Measurements from ENCODE around the gene EYA2. TPM values are rescaled to one million over a fixed set of nuclear protein-coding genes. Genes with fewer than 3 reads are reported as not detected.

EYA2 gene
- total RNA-seq, 4 donors from 2014 or later: 0.47 to 4.1 (median 2.2) TPM

DNA sequence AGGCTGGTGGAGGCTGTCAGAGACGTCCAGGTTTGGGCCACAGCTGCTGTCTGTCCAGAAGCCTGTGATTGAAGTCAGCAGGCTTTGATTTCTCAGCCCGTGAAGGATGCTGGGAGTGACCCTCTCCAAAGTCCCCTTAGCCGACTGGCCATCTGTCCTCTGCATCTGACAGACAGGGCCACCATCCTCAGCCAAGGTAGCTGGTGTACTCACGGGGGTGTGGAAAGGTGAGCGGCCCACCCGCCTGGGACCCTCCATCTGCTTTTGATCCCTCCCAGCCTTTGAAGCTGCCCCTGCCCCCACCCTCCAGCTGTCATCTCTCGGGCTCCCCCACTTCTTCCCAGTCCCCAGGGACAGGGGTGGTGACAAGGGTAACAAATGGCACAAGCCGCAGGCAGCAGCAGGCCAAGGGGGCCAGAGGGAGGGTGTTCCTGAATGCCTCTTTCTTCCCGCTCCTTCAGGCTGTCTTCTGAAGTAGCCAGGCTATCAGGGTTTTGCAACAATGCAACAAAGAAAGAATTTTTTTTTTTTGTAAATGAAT lies 84.4 kb downstream of the EYA2 start:
- H3K4me3 ChIP-seq: no peak overlapping the region
- no peaks in the 10 kb centered on the region for H3K4me1 ChIP-seq
- H3K9me3 ChIP-seq: peaks cover 0 to 17% (median 0%) of the 10 kb centered on the region in 3 donors
- H3K36me3 ChIP-seq: no peaks in the 10 kb centered on the region
- H3K27ac ChIP-seq: no peak overlapping the region
- ATAC-seq: no peak
- WGBS, 2 donors (ENCODE audit: low coverage in 1 of 2): 38% methylated on average over 4 of the region's 9 CpGs; no CpG with 5 or more reads in 1 of the 2 donors
- H3K27me3 ChIP-seq: peaks cover 35% of the 10 kb centered on the region
- TF ChIP-seq POLR2A (IDR thresholded peaks at IDR 0.05): no peak
- no peak for TF ChIP-seq POLR2AphosphoS5 (IDR thresholded peaks at IDR 0.05)
- TF ChIP-seq, protein P1, sequence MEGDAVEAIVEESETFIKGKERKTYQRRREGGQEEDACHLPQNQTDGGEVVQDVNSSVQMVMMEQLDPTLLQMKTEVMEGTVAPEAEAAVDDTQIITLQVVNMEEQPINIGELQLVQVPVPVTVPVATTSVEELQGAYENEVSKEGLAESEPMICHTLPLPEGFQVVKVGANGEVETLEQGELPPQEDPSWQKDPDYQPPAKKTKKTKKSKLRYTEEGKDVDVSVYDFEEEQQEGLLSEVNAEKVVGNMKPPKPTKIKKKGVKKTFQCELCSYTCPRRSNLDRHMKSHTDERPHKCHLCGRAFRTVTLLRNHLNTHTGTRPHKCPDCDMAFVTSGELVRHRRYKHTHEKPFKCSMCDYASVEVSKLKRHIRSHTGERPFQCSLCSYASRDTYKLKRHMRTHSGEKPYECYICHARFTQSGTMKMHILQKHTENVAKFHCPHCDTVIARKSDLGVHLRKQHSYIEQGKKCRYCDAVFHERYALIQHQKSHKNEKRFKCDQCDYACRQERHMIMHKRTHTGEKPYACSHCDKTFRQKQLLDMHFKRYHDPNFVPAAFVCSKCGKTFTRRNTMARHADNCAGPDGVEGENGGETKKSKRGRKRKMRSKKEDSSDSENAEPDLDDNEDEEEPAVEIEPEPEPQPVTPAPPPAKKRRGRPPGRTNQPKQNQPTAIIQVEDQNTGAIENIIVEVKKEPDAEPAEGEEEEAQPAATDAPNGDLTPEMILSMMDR (IDR thresholded peaks at IDR 0.05): no peak
- no peak for TF ChIP-seq EP300 (IDR thresholded peaks at IDR 0.05)

DNA sequence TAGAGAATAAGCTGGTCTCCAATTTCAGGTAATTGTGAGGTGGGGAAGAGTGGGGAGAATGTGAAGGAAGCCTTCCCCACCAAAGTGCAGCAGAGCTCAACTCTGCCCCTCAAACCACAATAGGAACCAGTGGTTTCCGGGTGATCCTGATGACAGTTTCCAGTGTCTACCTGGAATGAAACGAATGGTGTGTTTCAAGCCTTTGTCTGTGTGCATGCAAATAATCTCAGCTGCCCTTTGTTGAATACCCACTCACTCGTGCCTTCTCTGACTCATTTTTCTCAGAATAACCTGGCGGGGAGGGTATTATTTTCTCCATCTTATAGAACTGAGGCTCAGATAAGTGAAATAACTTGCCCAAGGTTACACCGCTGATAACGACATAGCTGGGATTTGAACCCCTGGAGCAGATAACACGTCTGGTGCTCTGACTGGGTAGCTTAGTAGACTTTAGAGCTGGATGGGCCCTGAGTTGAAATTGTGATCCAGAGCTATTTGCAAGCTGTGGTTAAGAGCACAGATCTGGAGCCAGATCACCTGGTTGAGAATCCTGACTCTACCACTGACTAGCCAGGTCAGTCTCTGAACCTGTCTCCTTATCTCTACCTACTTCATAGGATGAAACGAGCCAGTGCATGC lies 85.1 kb downstream of the EYA2 start:
- Histone ChIP-seq H3K27ac (no peak overlapping the region), H3K9me3 (peaks cover 0 to 17% (median 0%) of the 10 kb centered on the region in 3 donors), H3K36me3 (no peaks in the 10 kb centered on the region), H3K27me3 (peaks cover 29% of the 10 kb centered on the region), H3K4me1 (no peaks in the 10 kb centered on the region), H3K4me3 (no peak overlapping the region)
- no peak for ATAC-seq
- TF ChIP-seq EP300 (IDR thresholded peaks at IDR 0.05) (no peak), POLR2AphosphoS5 (IDR thresholded peaks at IDR 0.05) (no peak), POLR2A (IDR thresholded peaks at IDR 0.05) (no peak)
- TF ChIP-seq, protein P1 (IDR thresholded peaks at IDR 0.05): no peak
- WGBS, 2 donors (ENCODE audit: low coverage in 1 of 2): 71 to 78% methylated on average over 8 of the region's 8 CpGs

DNA sequence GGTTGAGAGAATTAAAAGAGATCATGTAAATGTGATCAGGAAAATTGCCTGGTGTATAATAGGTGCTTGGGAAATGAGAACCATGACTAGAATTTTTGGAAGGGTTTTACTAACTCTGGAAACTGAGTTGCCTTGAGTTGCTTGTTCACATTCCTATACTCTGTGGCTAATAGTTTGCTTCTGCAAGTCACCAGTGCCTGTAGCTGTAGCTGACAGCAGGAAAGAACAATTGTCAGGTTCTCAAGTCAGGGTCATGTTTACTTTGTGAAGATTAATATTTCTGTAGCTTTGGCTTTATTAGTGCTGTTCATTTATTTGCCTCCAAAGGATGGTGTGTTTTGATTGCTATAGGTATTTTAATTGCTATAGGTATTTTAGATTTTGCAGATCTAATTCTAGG lies 86.5 kb downstream of the EYA2 start:
- no peaks in the 10 kb centered on the region for H3K4me1 ChIP-seq
- no peak for ATAC-seq
- H3K4me3 ChIP-seq: no peak overlapping the region

GRCh38 chr20:46983466-46983865 lies 88.8 kb downstream of the EYA2 start:
- H3K27ac ChIP-seq: no peak overlapping the region
- no peak for TF ChIP-seq POLR2AphosphoS5 (IDR thresholded peaks at IDR 0.05)
- TF ChIP-seq, protein P1 (IDR thresholded peaks at IDR 0.05): no peak
- TF ChIP-seq POLR2A (IDR thresholded peaks at IDR 0.05): no peak
- no peak for TF ChIP-seq EP300 (IDR thresholded peaks at IDR 0.05)
- H3K9me3 ChIP-seq: peaks cover 0 to 17% (median 0%) of the 10 kb centered on the region in 3 donors
- H3K4me1 ChIP-seq: no peaks in the 10 kb centered on the region
- H3K27me3 ChIP-seq: peaks cover 3% of the 10 kb centered on the region
- WGBS, 2 donors (ENCODE audit: low coverage in 1 of 2): 89 to 91% methylated on average over 1 of the region's 1 CpG
- no peaks in the 10 kb centered on the region for H3K36me3 ChIP-seq
- no peak for ATAC-seq
- no peak overlapping the region for H3K4me3 ChIP-seq

More for the DNA sequence above, 86.5 kb downstream of the EYA2 start:
- Histone ChIP-seq H3K36me3 (no peaks in the 10 kb centered on the region), H3K27me3 (peaks cover 21% of the 10 kb centered on the region), H3K27ac (no peak overlapping the region), H3K9me3 (peaks cover 0 to 17% (median 0%) of the 10 kb centered on the region in 3 donors)
- TF ChIP-seq, protein P1 (IDR thresholded peaks at IDR 0.05): no peak
- TF ChIP-seq EP300 (IDR thresholded peaks at IDR 0.05) (no peak), POLR2AphosphoS5 (IDR thresholded peaks at IDR 0.05) (no peak), POLR2A (IDR thresholded peaks at IDR 0.05) (no peak)

DNA sequence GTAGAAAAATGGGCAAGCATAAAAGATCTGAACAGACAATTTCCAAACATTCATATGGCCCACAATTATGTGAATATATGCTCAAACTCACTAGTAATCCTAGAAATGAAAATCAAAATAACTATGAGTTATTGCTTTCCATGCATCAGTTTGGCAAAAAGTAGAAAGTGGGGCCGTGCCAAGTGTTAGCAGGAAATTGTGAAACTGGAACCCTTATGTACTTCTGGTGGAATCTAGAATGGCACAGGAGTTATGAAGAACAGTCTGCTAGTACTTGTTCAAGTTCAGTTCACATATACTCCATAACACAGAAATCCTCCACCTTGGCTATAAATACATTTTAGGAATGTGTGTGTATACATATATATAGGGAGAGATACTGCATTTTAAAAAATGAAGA lies 89.8 kb downstream of the EYA2 start:
- no peaks in the 10 kb centered on the region for H3K4me1 ChIP-seq
- no peak overlapping the region for H3K27ac ChIP-seq
- no peaks in the 10 kb centered on the region for H3K36me3 ChIP-seq
- 43 to 71% methylated on average over 1 of the region's 1 CpG for WGBS, 2 donors (ENCODE audit: low coverage in 1 of 2)
- H3K27me3 ChIP-seq: no peaks in the 10 kb centered on the region
- TF ChIP-seq, protein P1 (IDR thresholded peaks at IDR 0.05): no peak
- TF ChIP-seq POLR2A (IDR thresholded peaks at IDR 0.05): no peak
- no peak for TF ChIP-seq EP300 (IDR thresholded peaks at IDR 0.05)
- no peak for TF ChIP-seq POLR2AphosphoS5 (IDR thresholded peaks at IDR 0.05)
- H3K9me3 ChIP-seq: peaks cover 0 to 17% (median 0%) of the 10 kb centered on the region in 3 donors
- no peak for ATAC-seq
- H3K4me3 ChIP-seq: no peak overlapping the region

All from gastroesophageal sphincter (tissue), 4 donors.